H1 (cell line): Measurements from ENCODE around the gene TGFB2. TPM values are rescaled to one million over a fixed set of nuclear protein-coding genes. Genes with fewer than 3 reads are reported as not detected.

Experiments used
- CTCF ChIA-PET: fragments of 300-600 bp; sonication (Branson Sonifier 250); formaldehyde crosslinking; loops from one replicate; lab custom pipeline; 2021; ENCODE audit not compliant: partially characterized antibody; lab: Charles Lee
- POLR2A ChIA-PET: fragments of 300-600 bp; sonication (Branson Sonifier 250); formaldehyde crosslinking; loops from one replicate; lab custom pipeline; 2021; ENCODE audit warnings: inconsistent platforms; ENCODE audit not compliant: partially characterized antibody; lab: Charles Lee
- DNase-seq, 2 experiments: peaks; one replicate each; pipeline versions ENCODE4 v3.0.0 to v3.0.0-alpha.2; 2010 to 2022; ENCODE audit warnings: low spot score in 2 of 2, low read depth in 1 of 2, mixed read lengths in 1 of 2
- FAIRE-seq: peaks from 2 replicates; lab custom pipeline; 2011; peaks lifted over from hg19 to GRCh38; lab: Jason Lieb, UNC
- H2AFZ ChIP-seq: 2 replicates; pipeline ENCODE4 v1.8.1; 2012; ENCODE audit warnings: low read length, inconsistent platforms
- H2AK5ac ChIP-seq: 2 replicates; pipeline ENCODE4 v1.6.1; 2013; ENCODE audit warnings: low read depth, low read length
- H2BK120ac ChIP-seq: replicated peaks from 2 replicates; pipeline ENCODE3; 2013; ENCODE audit warnings: low read depth, low read length, inconsistent platforms
- H2BK12ac ChIP-seq: 2 replicates; pipeline ENCODE4 v1.6.1; 2013; ENCODE audit warnings: low read depth, low read length
- H2BK15ac ChIP-seq: 2 replicates; pipeline ENCODE4 v1.6.1; 2013; ENCODE audit warnings: low read length
- H2BK20ac ChIP-seq: 2 replicates; pipeline ENCODE4 v1.6.1; 2013; ENCODE audit warnings: low read length
- H2BK5ac ChIP-seq: 2 replicates; pipeline ENCODE4 v1.6.1; 2013; ENCODE audit warnings: low read depth, low read length
- H3K14ac ChIP-seq: 2 replicates; pipeline ENCODE4 v1.6.1; 2013; ENCODE audit warnings: inconsistent platforms; ENCODE audit not compliant: insufficient read length
- H3K18ac ChIP-seq: 2 replicates; pipeline ENCODE4 v1.6.1; 2013; ENCODE audit warnings: low read length; ENCODE audit errors: extremely low read depth
- H3K23ac ChIP-seq: 2 replicates; pipeline ENCODE4 v1.6.1; 2013; ENCODE audit warnings: inconsistent platforms; ENCODE audit not compliant: insufficient read length
- H3K23me2 ChIP-seq: 2 replicates; pipeline ENCODE4 v1.6.1; 2013; ENCODE audit warnings: low read depth, low read length
- H3K27ac ChIP-seq: 2 replicates; pipeline ENCODE4 v1.6.1; 2011; ENCODE audit warnings: low read depth, low read length, inconsistent platforms
- H3K27me3 ChIP-seq, 4 experiments: replicated peaks in 1 of 4; 1 replicate in 1 of 4; 2 replicates in 3 of 4; pipeline versions ENCODE4 v1.6.1 to v1.8.1; 2011 to 2013; ENCODE audit warnings: low read length in 3 of 4, mild to moderate bottlenecking in 3 of 4, inconsistent platforms in 2 of 4, mixed read lengths in 2 of 4, moderate library complexity in 1 of 4; ENCODE audit not compliant: control insufficient read depth in 3 of 4, insufficient read depth in 3 of 4; ENCODE audit errors: extremely low read depth in 1 of 4
- H3K36me3 ChIP-seq, 4 experiments: 2 replicates each; pipeline versions ENCODE4 v1.6.1 to v1.8.1; 2011 to 2013; ENCODE audit warnings: mild to moderate bottlenecking in 4 of 4, low read length in 3 of 4, moderate library complexity in 2 of 4, control low read depth in 1 of 4, inconsistent platforms in 1 of 4; ENCODE audit not compliant: insufficient read depth in 4 of 4, control insufficient read depth in 2 of 4
- H3K4ac ChIP-seq: replicated peaks from 2 replicates; pipeline ENCODE3; 2013; ENCODE audit warnings: low read length, low read depth, mixed read lengths, inconsistent platforms; ENCODE audit not compliant: insufficient read length
- H3K4me1 ChIP-seq, 4 experiments: replicated peaks in 1 of 4; 1 replicate in 1 of 4; 2 replicates in 3 of 4; pipeline versions ENCODE4 v1.6.1 to v1.8.1; 2011 to 2013; ENCODE audit warnings: low read length in 3 of 4, inconsistent platforms in 2 of 4, mixed read lengths in 1 of 4; ENCODE audit not compliant: insufficient read depth in 4 of 4, control insufficient read depth in 3 of 4
- H3K4me2 ChIP-seq, 2 experiments: 2 replicates each; pipeline versions ENCODE4 v1.6.1 to v1.8.1; 2011 to 2013; ENCODE audit warnings: low read depth in 2 of 2, low read length in 2 of 2, control low read depth in 1 of 2, inconsistent platforms in 1 of 2, mild to moderate bottlenecking in 1 of 2; ENCODE audit not compliant: insufficient read depth in 1 of 2
- H3K4me3 ChIP-seq, 4 experiments: fragments of 200-600, 300-600 bp in 1 of 4; sonication (generic), shearing (Covaris generic), sonication (Bioruptor Twin) in 1 of 4; 2 replicates each; pipeline versions ENCODE4 v1.5.1 to v1.8.1; 2011 to 2016; ENCODE audit warnings: low read length in 4 of 4, low read depth in 3 of 4, control low read depth in 2 of 4, inconsistent platforms in 2 of 4, mild to moderate bottlenecking in 2 of 4, mixed read lengths in 1 of 4, moderate library complexity in 1 of 4; ENCODE audit not compliant: insufficient read depth in 2 of 4; ENCODE audit errors: extremely low read depth in 1 of 4
- H3K56ac ChIP-seq: replicated peaks from 2 replicates; pipeline ENCODE3; 2013; ENCODE audit warnings: low read depth, mild to moderate bottlenecking, mixed read lengths, low read length, inconsistent platforms; ENCODE audit not compliant: insufficient read length
- H3K79me1 ChIP-seq: 2 replicates; pipeline ENCODE4 v1.6.1; 2013; ENCODE audit warnings: low read depth, low read length, control low read depth
- H3K79me2 ChIP-seq, 2 experiments: 2 replicates each; pipeline versions ENCODE4 v1.6.1 to v1.8.1; 2012 to 2013; ENCODE audit warnings: low read length in 2 of 2, mild to moderate bottlenecking in 2 of 2, inconsistent platforms in 1 of 2; ENCODE audit not compliant: insufficient read depth in 2 of 2, control insufficient read depth in 1 of 2
- H3K9ac ChIP-seq, 4 experiments: replicated peaks in 1 of 4; 1 replicate in 1 of 4; 2 replicates in 3 of 4; pipeline versions ENCODE4 v1.6.1 to v1.8.1; 2011 to 2013; ENCODE audit warnings: low read depth in 3 of 4, low read length in 3 of 4, control low read depth in 2 of 4, mild to moderate bottlenecking in 2 of 4, moderate library complexity in 2 of 4, inconsistent platforms in 1 of 4; ENCODE audit errors: extremely low read depth in 1 of 4
- H3K9me3 ChIP-seq, 2 experiments: 2 replicates each; pipeline versions ENCODE4 v1.6.1 to v1.8.1; 2012 to 2013; ENCODE audit warnings: mild to moderate bottlenecking in 2 of 2, moderate library complexity in 2 of 2, control low read depth in 1 of 2, inconsistent platforms in 1 of 2, low read depth in 1 of 2, low read length in 1 of 2, mixed read lengths in 1 of 2; ENCODE audit not compliant: insufficient read depth in 2 of 2
- H4K20me1 ChIP-seq, 2 experiments: replicated peaks in 1 of 2; 2 replicates each; pipeline versions ENCODE3 to v1.8.1; 2011 to 2013; ENCODE audit warnings: inconsistent platforms in 2 of 2, low read length in 2 of 2, mild to moderate bottlenecking in 1 of 2; ENCODE audit not compliant: insufficient read depth in 2 of 2, control insufficient read depth in 1 of 2
- H4K5ac ChIP-seq: 2 replicates; pipeline ENCODE4 v1.6.1; 2013; ENCODE audit warnings: low read length, low read depth, mixed read lengths, inconsistent platforms; ENCODE audit not compliant: insufficient read length
- H4K8ac ChIP-seq: 2 replicates; pipeline ENCODE4 v1.8.0; 2013; ENCODE audit warnings: mild to moderate bottlenecking, moderate library complexity, low read length, inconsistent platforms; ENCODE audit not compliant: insufficient read depth; ENCODE audit errors: extremely low read depth
- H4K91ac ChIP-seq: replicated peaks from 2 replicates; pipeline ENCODE3; 2013; ENCODE audit warnings: low read length, mixed read lengths, inconsistent platforms; ENCODE audit not compliant: insufficient read length
- KDM1A ChIP-seq: fragments of 200-600, 300-600 bp; sonication (generic); IDR thresholded peaks from 2 replicates; pipeline ENCODE4 v1.7.1; 2016; ENCODE audit warnings: mild to moderate bottlenecking, low read length, borderline replicate concordance
- TCF12 ChIP-seq: IDR thresholded peaks from 2 replicates; pipeline ENCODE4 v1.6.1; 2011; ENCODE audit warnings: low read depth, mild to moderate bottlenecking, low read length
- YY1 ChIP-seq: IDR thresholded peaks from 2 replicates; pipeline ENCODE4 v1.6.1; 2011; ENCODE audit warnings: low read depth, mild to moderate bottlenecking, low read length
- WGBS, 2 experiments: shearing (Covaris generic) in 1 of 2; methylation state at CpG; one replicate each; pipeline versions ENCODE4 v1.1.6 to v1.1.7; 2013 to 2015; ENCODE audit warnings: low lambda C conversion rate in 2 of 2, mixed read lengths in 2 of 2, inconsistent platforms in 1 of 2, low coverage in 1 of 2, missing lambda C conversion rate in 1 of 2; ENCODE audit not compliant: insufficient replicate concordance in 2 of 2, insufficient coverage in 1 of 2, insufficient read length in 1 of 2; ENCODE audit errors: extremely low coverage in 1 of 2, missing lambda C conversion rate in 1 of 2; 5-methylcytosine and 5-hydroxymethylcytosine counted together
- polyA plus RNA-seq, 7 experiments: library from polyadenylated mRNA; depleted of rRNA in 3 of 7; stranded (reverse) in 5 of 7; unstranded in 2 of 7; fragments of >200 nt in 5 of 7; fragments of 200-250 nt in 2 of 7; gene quantifications; 1 replicate in 5 of 7; 2 replicates in 1 of 7; 4 replicates in 1 of 7; pipeline versions ENCODE4 v1.2.1 to v1.2.3, GENCODE V29; 2011 to 2013; ENCODE audit warnings: missing spikeins in 2 of 7, mixed read lengths in 2 of 7
- total RNA-seq: library from RNA; stranded (reverse); fragmentation: NEBNext Ultra II Directional; extraction: Animal tissue kit (Norgen Biotek cat#: 25700); gene quantifications from 2 replicates; pipeline ENCODE4 v1.2.1, GENCODE V29; 2021

TGFB2 gene
- total and polyA plus RNA-seq, 2 of the 8 experiments (the other 6 are each of a cell fraction or from before 2014, with no cell fraction given), result 0.26 to 0.84 TPM

DNA sequence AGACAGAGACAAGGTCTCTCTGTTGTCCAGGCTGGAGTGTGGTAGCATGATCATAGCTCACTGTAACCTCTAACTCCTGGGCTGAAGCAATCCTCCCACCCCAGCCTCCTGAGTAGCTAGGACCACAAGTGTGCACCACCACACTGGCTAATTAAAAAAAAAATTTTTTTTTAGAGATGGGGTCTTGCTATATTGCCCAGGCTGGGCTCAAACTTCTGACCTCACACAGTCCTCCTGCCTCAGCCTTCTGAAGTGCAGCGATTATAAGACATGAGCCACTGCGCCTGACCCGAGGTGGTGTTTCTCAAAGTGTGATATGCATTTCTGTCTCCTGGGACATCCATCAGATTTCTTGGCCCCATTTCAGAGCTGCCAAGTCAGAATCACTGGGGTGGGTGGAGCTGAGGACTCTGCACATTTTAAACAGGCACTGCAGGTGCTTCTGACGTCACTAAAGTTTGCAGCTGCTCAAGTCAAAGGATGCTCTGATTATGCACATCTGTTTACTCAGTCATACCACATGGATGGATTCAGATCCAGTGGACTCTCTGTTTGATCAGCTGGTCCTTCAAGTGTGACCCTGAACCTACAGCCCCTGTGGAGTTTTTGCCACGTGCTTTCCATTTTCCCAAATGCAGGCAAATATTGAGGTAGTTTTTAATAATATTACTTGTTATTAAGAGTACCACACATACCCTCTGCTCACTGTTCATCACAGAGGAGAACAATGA lies 21.4 kb downstream of the TGFB2 start:
- H2AFZ ChIP-seq, result no peak overlapping the region
- H4K20me1 ChIP-seq, result no peaks in the 10 kb centered on the region
- FAIRE-seq, result no peak
- H3K4ac ChIP-seq, result no peak overlapping the region
- H3K18ac ChIP-seq, result no peak overlapping the region
- H2BK120ac ChIP-seq, result no peak overlapping the region
- H2BK12ac ChIP-seq, result no peak overlapping the region
- H4K8ac ChIP-seq, result no peak overlapping the region
- POLR2A ChIA-PET, result no interaction called here
- no peaks in the 10 kb centered on the region for H3K79me1 ChIP-seq
- no peak overlapping the region for H3K14ac ChIP-seq
- no peaks in the 10 kb centered on the region for H3K79me2 ChIP-seq
- no peak overlapping the region for H3K4me2 ChIP-seq
- no peak overlapping the region for H4K91ac ChIP-seq
- no peak for TF ChIP-seq YY1
- TF ChIP-seq KDM1A, result peak; percentile 51; the same call in 1 of the 2 replicates
- TF ChIP-seq TCF12, result no peak
- no peak for DNase-seq
- no peak overlapping the region for H2BK15ac ChIP-seq
- no peak overlapping the region for H4K5ac ChIP-seq
- peaks cover 0 to 2% (median 0%) of the 10 kb centered on the region in 4 experiments; a peak in 1 of 7 replicates for H3K4me1 ChIP-seq
- H3K27ac ChIP-seq, result no peak overlapping the region
- no peaks in the 10 kb centered on the region for H3K23me2 ChIP-seq
- no peak overlapping the region for H2BK20ac ChIP-seq
- no peak overlapping the region for H3K56ac ChIP-seq
- CTCF ChIA-PET, result interaction anchor here (0.8 to 4.3 kb wide), 6 partner anchors 12 to 700 kb away, joined by 3 to 19 read pairs (median 5); no protein-coding TSS in a partner anchor
- no peak overlapping the region for H3K9ac ChIP-seq
- no peak overlapping the region for H3K23ac ChIP-seq
- H3K36me3 ChIP-seq, result no peaks in the 10 kb centered on the region
- H3K27me3 ChIP-seq, result no peaks in the 10 kb centered on the region
- H2BK5ac ChIP-seq, result no peak overlapping the region
- no peak overlapping the region for H2AK5ac ChIP-seq
- 90% methylated on average over 5 of the region's 5 CpGs; no CpG with 5 or more reads in 1 of the 2 experiments for WGBS, 2 experiments
- no peaks in the 10 kb centered on the region for H3K9me3 ChIP-seq
- H3K4me3 ChIP-seq, result no peak overlapping the region
